Endothelial cell of umbilical vein (primary cell): ENCODE measurements around the gene CKB. TPM values are rescaled to one million over a fixed set of nuclear protein-coding genes. Genes with fewer than 3 reads are reported as not detected.

Source experiments
- BruUV-seq: library from RNA; stranded (reverse); fragments of 400-500 nt; replicated peaks from 2 replicates; lab custom pipeline; 2021; lab: Mats Ljungman, UMichigan
- CTCF ChIA-PET: fragments of 300-600, 350-600 bp; sonication (Branson Sonifier 250); formaldehyde crosslinking; loops from one replicate; lab custom pipeline; 2021; ENCODE audit warnings: antibody characterized with exemption, inconsistent platforms; lab: Charles Lee
- POLR2A ChIA-PET: fragments of 300-600, 350-600 bp; sonication (Branson Sonifier 250); formaldehyde crosslinking; loops from one replicate; lab custom pipeline; 2021; ENCODE audit warnings: antibody characterized with exemption, inconsistent platforms; lab: Charles Lee
- DNase-seq: peaks from one replicate; pipeline ENCODE4 v3.0.0-alpha.2; 2011; ENCODE audit warnings: low read depth, low spot score
- FAIRE-seq: peaks from 2 replicates; lab custom pipeline; 2011; peaks lifted over from hg19 to GRCh38; lab: Jason Lieb, UNC
- H2AFZ ChIP-seq: 2 replicates; pipeline ENCODE4 v1.6.0; 2012; ENCODE audit warnings: low read depth, low read length, control low read depth, inconsistent platforms
- H3K27ac ChIP-seq: 2 replicates; pipeline ENCODE4 v1.5.1; 2011; ENCODE audit warnings: low read depth, mild to moderate bottlenecking, control low read depth, low read length, moderate library complexity; ENCODE audit not compliant: insufficient read depth
- H3K27me3 ChIP-seq, 2 experiments: 2 replicates each; pipeline versions ENCODE4 v1.6.0 to v1.6.1; 2011; ENCODE audit warnings: low read length in 2 of 2, mixed read lengths in 1 of 2; ENCODE audit not compliant: control insufficient read depth in 2 of 2, insufficient read depth in 2 of 2
- H3K36me3 ChIP-seq, 2 experiments: 2 replicates in 1 of 2; 3 replicates in 1 of 2; pipeline ENCODE4 v1.5.1; 2011; ENCODE audit warnings: low read length in 2 of 2, mild to moderate bottlenecking in 1 of 2, moderate library complexity in 1 of 2; ENCODE audit not compliant: control insufficient read depth in 2 of 2, insufficient read depth in 2 of 2; ENCODE audit errors: extremely low read depth in 1 of 2
- H3K4me1 ChIP-seq: 3 replicates; pipeline ENCODE4 v1.5.1; 2011; ENCODE audit warnings: mild to moderate bottlenecking, low read length; ENCODE audit not compliant: control insufficient read depth, insufficient read depth; ENCODE audit errors: extremely low read depth
- H3K4me2 ChIP-seq: 2 replicates; pipeline ENCODE4 v1.6.1; 2011; ENCODE audit warnings: low read length, control low read depth, mixed read lengths; ENCODE audit not compliant: insufficient read depth
- H3K4me3 ChIP-seq, 3 experiments: fragments of 200-600 bp in 1 of 3; sonication (generic), shearing (Covaris generic) in 1 of 3; replicated peaks in 1 of 3; 2 replicates each; pipeline ENCODE4 v1.5.1; 2011 to 2016; ENCODE audit warnings: control low read depth in 3 of 3, low read length in 3 of 3, mild to moderate bottlenecking in 2 of 3, inconsistent platforms in 1 of 3, low read depth in 1 of 3, moderate library complexity in 1 of 3; ENCODE audit not compliant: insufficient read depth in 1 of 3
- H3K79me2 ChIP-seq: 2 replicates; pipeline ENCODE4 v1.6.0; 2012; ENCODE audit warnings: low read length, inconsistent platforms; ENCODE audit not compliant: control insufficient read depth, insufficient read depth
- H3K9ac ChIP-seq: replicated peaks from 2 replicates; pipeline ENCODE3; 2011; ENCODE audit warnings: low read length, control low read depth; ENCODE audit not compliant: insufficient read depth; ENCODE audit errors: extremely low read depth
- H3K9me1 ChIP-seq: replicated peaks from 3 replicates; pipeline ENCODE4 v1.6.0; 2011; ENCODE audit warnings: mild to moderate bottlenecking, low read length; ENCODE audit not compliant: control insufficient read depth, insufficient read depth; ENCODE audit errors: extremely low read depth
- H3K9me3 ChIP-seq: replicated peaks from 2 replicates; pipeline ENCODE4 v1.5.1; 2012; ENCODE audit warnings: low read length, inconsistent platforms; ENCODE audit not compliant: control insufficient read depth, insufficient read depth
- H4K20me1 ChIP-seq: replicated peaks from 2 replicates; pipeline ENCODE3; 2011; ENCODE audit warnings: mild to moderate bottlenecking, low read length; ENCODE audit not compliant: control insufficient read depth, insufficient read depth; ENCODE audit errors: extremely low read depth
- EZH2 ChIP-seq: IDR thresholded peaks from 2 replicates; pipeline ENCODE4 v1.6.1; 2012; ENCODE audit warnings: borderline replicate concordance, low read depth, mild to moderate bottlenecking, moderate library complexity, low read length, inconsistent platforms; ENCODE audit not compliant: severe bottlenecking
- FOS ChIP-seq: IDR thresholded peaks from 2 replicates; pipeline ENCODE4 v1.6.1; 2011; ENCODE audit warnings: mild to moderate bottlenecking, low read length, moderate library complexity, borderline replicate concordance; ENCODE audit not compliant: insufficient read depth
- GATA2 ChIP-seq: IDR thresholded peaks from 2 replicates; pipeline ENCODE4 v1.7.0; 2011; ENCODE audit warnings: low read depth, mild to moderate bottlenecking, moderate library complexity, mixed read lengths, low read length; ENCODE audit not compliant: insufficient read length, insufficient read depth
- JUN ChIP-seq: IDR thresholded peaks from 2 replicates; pipeline ENCODE4 v1.6.1; 2011; ENCODE audit warnings: borderline replicate concordance, low read depth; ENCODE audit not compliant: insufficient read length, insufficient read depth
- MYC ChIP-seq: IDR thresholded peaks from one replicate; pipeline ENCODE4 v1.6.1; 2011; ENCODE audit warnings: mild to moderate bottlenecking, low read depth, low read length
- POLR2A ChIP-seq: IDR thresholded peaks from 2 replicates; pipeline ENCODE4 v1.6.1; 2012; ENCODE audit warnings: low read depth, mild to moderate bottlenecking, control low read depth, low read length
- POLR2AphosphoS5 ChIP-seq: IDR thresholded peaks from 2 replicates; pipeline ENCODE4 v1.6.1; 2012; ENCODE audit warnings: low read depth, mild to moderate bottlenecking, control low read depth, low read length, moderate library complexity; ENCODE audit not compliant: insufficient read depth
- dilution Hi-C: fragments of 300-500 bp; cut with MboI; formaldehyde crosslinking; loops from one replicate; pipeline ENCODE4 v1.15.0; 2019; ENCODE audit warnings: low sequenced_read_pairs; ENCODE audit not compliant: extremely low pct_ligation_motif_present
- intact Hi-C: fragments of 100-400 bp; cut with micrococcal nuclease; formaldehyde crosslinking; loops from one replicate; pipeline ENCODE4 v1.10.0; 2022
- polyA plus RNA-seq, 4 experiments: library from polyadenylated mRNA; depleted of rRNA in 3 of 4; stranded (reverse) in 3 of 4; unstranded in 1 of 4; fragments of >200 nt; gene quantifications; 2 replicates each; pipeline versions ENCODE4 v1.2.1 to v1.2.3, GENCODE V29; 2011 to 2012; ENCODE audit warnings: missing spikeins in 1 of 4
- total RNA-seq: library from RNA; stranded (reverse); gene quantifications from 2 replicates; pipeline ENCODE4 v1.2.3, GENCODE V29; 2021
- TF ChIP-seq, protein P1 (sequence below), 2 donors: IDR thresholded peaks; 1 replicate in 1 of 2; 2 replicates in 1 of 2; pipeline ENCODE4 v1.5.1; 2011; ENCODE audit warnings: low read length in 2 of 2, mild to moderate bottlenecking in 2 of 2, moderate library complexity in 2 of 2, control low read depth in 1 of 2, inconsistent platforms in 1 of 2, low read depth in 1 of 2; ENCODE audit not compliant: insufficient read depth in 1 of 2; ENCODE audit errors: extremely low read depth in 1 of 2
- TF ChIP-seq, protein P2 (sequence below): IDR thresholded peaks from 2 replicates; pipeline ENCODE4 v1.6.1; 2011; ENCODE audit not compliant: insufficient read depth, insufficient read length

Gene CKB
- total and polyA plus RNA-seq, 2 donors (not counting 3 experiments of a cell fraction or from before 2014, with no cell fraction given): 4.0 to 6.9 TPM

DNA sequence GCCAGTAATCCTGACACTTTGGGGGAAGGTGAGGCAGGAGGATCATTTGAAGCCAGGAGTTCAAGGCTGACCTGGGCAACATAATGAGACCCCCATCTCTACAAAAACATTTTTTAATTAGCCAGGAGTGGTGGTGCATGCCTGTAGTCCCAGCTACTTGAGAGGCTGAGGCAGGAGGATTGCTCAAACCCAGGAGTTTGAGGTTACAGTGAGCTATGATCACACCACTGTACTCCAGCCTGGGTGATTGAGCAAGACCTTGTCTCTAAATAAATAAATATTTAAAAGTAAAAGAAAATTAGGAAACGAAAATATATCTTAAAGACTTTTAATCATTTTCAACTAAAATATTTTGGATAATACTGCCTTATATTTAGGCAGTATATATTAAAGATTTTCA lies 25.9 kb downstream of the CKB start:
- H3K4me3 ChIP-seq: no peak overlapping the region
- no TSS peak for BruUV-seq
- TF ChIP-seq GATA2: no peak
- TF ChIP-seq, protein P1, sequence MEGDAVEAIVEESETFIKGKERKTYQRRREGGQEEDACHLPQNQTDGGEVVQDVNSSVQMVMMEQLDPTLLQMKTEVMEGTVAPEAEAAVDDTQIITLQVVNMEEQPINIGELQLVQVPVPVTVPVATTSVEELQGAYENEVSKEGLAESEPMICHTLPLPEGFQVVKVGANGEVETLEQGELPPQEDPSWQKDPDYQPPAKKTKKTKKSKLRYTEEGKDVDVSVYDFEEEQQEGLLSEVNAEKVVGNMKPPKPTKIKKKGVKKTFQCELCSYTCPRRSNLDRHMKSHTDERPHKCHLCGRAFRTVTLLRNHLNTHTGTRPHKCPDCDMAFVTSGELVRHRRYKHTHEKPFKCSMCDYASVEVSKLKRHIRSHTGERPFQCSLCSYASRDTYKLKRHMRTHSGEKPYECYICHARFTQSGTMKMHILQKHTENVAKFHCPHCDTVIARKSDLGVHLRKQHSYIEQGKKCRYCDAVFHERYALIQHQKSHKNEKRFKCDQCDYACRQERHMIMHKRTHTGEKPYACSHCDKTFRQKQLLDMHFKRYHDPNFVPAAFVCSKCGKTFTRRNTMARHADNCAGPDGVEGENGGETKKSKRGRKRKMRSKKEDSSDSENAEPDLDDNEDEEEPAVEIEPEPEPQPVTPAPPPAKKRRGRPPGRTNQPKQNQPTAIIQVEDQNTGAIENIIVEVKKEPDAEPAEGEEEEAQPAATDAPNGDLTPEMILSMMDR (IDR thresholded peaks at IDR 0.05; ENCODE audit: extremely low read depth in 1 of 2, insufficient read depth in 1 of 2, low read depth in 1 of 2, low read length in 2 of 2): no peak
- no peak for TF ChIP-seq MYC
- TF ChIP-seq FOS: no peak
- TF ChIP-seq POLR2A: no peak
- no peak for TF ChIP-seq POLR2AphosphoS5
- no peak for TF ChIP-seq JUN
- TF ChIP-seq, protein P2, sequence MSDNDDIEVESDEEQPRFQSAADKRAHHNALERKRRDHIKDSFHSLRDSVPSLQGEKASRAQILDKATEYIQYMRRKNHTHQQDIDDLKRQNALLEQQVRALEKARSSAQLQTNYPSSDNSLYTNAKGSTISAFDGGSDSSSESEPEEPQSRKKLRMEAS: no peak
- TF ChIP-seq EZH2: no peak
- H3K9me1 ChIP-seq: no peaks in the 10 kb centered on the region
- ChIA-PET POLR2A (no interaction called here), CTCF (no interaction called here)
- H3K27me3 ChIP-seq: no peaks in the 10 kb centered on the region
- no peak for DNase-seq
- H3K4me2 ChIP-seq: no peak overlapping the region
- no peaks in the 10 kb centered on the region for H4K20me1 ChIP-seq
- peaks cover 16 to 23% of the 10 kb centered on the region in 2 experiments for H3K36me3 ChIP-seq
- dilution Hi-C loops (no loop called here), intact Hi-C loops (no loop called here)
- H2AFZ ChIP-seq: no peak overlapping the region
- FAIRE-seq: no peak
- no peak overlapping the region for H3K9ac ChIP-seq
- H3K9me3 ChIP-seq: no peaks in the 10 kb centered on the region
- H3K4me1 ChIP-seq: no peaks in the 10 kb centered on the region
- H3K27ac ChIP-seq: no peak overlapping the region
- H3K79me2 ChIP-seq: no peaks in the 10 kb centered on the region
